Adrenal gland (tissue), 12 donors: Measurements from ENCODE around the gene IGF2. TPM values are rescaled to one million over a fixed set of nuclear protein-coding genes. Genes with fewer than 3 reads are reported as not detected.

Source experiments
- DNase-seq, 7 donors: peaks; one replicate each; pipeline ENCODE4 v3.0.0-alpha.2; 2019 to 2020
- H3K27ac ChIP-seq, 5 donors: fragments of 200-600 bp; sonication (generic) in 4 of 5; 1 replicate in 3 of 5; 2 replicates in 2 of 5; pipeline versions ENCODE4 v1.5.1 to v1.8.0; 2016 to 2020; ENCODE audit warnings: mild to moderate bottlenecking in 1 of 5
- H3K27me3 ChIP-seq: fragments of 200-600 bp; 2 replicates; pipeline ENCODE4 v1.8.0; 2021
- H3K36me3 ChIP-seq, 2 donors: fragments of 200-600 bp; replicated peaks in 1 of 2; 1 replicate in 1 of 2; 2 replicates in 1 of 2; pipeline versions ENCODE4 v1.5.1 to v1.8.0; 2018 to 2022
- H3K4me1 ChIP-seq, 2 donors: fragments of 200-600 bp; replicated peaks in 1 of 2; 1 replicate in 1 of 2; 2 replicates in 1 of 2; pipeline versions ENCODE4 v1.5.1 to v1.8.0; 2018 to 2021
- H3K4me3 ChIP-seq, 4 donors: fragments of 200-600 bp; sonication (generic) in 3 of 4; one replicate each; pipeline ENCODE4 v1.5.1; 2016 to 2018
- H3K9me3 ChIP-seq, 3 donors: fragments of 200-600 bp; sonication (generic) in 1 of 3; replicated peaks in 1 of 3; 1 replicate in 2 of 3; 2 replicates in 1 of 3; pipeline versions ENCODE4 v1.5.1 to v1.8.0; 2016 to 2021
- POLR2A ChIP-seq, 2 donors: fragments of 450-650 bp; IDR thresholded peaks; one replicate each; pipeline ENCODE4 v1.6.1; 2017; ENCODE audit warnings: antibody characterized with exemption in 2 of 2, mild to moderate bottlenecking in 2 of 2, moderate library complexity in 1 of 2
- WGBS, 4 donors: extraction: QIAGEN DNeasy Blood & Tissue Kit in 2 of 4; methylation state at CpG; one replicate each; pipeline versions ENCODE4 v1.1.5 to v1.1.7; 2013 to 2017; 5-methylcytosine and 5-hydroxymethylcytosine counted together
- intact Hi-C, 2 donors: fragments of 100-400 bp; cut with DNase I; formaldehyde crosslinking; loops; one replicate each; pipeline versions ENCODE4 v1.14.1 to v1.15.0; 2022 to 2023
- polyA plus RNA-seq, 3 donors: library from polyadenylated mRNA; stranded (reverse); fragments of 200-250 nt in 2 of 3; fragments of 350-450 nt in 1 of 3; fragmentation: Illumina TruSeq in 1 of 3; extraction: RNeasy Lipid Tissue Mini Kit (QIAGEN cat#74804) in 1 of 3; gene quantifications; one replicate each; pipeline ENCODE4 v1.2.3, GENCODE V29; 2013 to 2014
- total RNA-seq, 9 donors: library from RNA; depleted of rRNA in 4 of 9; stranded (reverse); fragments of >200 nt in 4 of 9; fragments of 120-200 nt in 1 of 9; fragmentation: NEBNext Ultra II Directional in 1 of 9; extraction: Animal tissue kit (Norgen Biotek cat#: 25700) in 1 of 9; gene quantifications; one replicate each; pipeline versions ENCODE4 v1.1.0 to v1.2.4, GENCODE V29; 2013 to 2023
- TF ChIP-seq, protein P1 (sequence below), 6 experiments: fragments of 450-650 bp in 4 of 6; fragments of 200-600 bp in 2 of 6; sonication (generic) in 1 of 6; IDR thresholded peaks; 1 replicate in 5 of 6; 2 replicates in 1 of 6; pipeline versions ENCODE4 v1.5.1 to v1.8.0; 2016 to 2021; ENCODE audit warnings: antibody characterized with exemption in 6 of 6, mild to moderate bottlenecking in 2 of 6, moderate library complexity in 1 of 6
- donor health status: healthy with polysubstance abuse.
- donor health status: Bipolar disorder and iron deficiency.
- donor health status: DM: yes; HTN: yes; CAD: no.
- donor health status: DM: no; HTN: no; CAD: no.
- donor health status: DM: no; HTN: no; CAD: no.
- donor health status: DM: yes; HTN: yes; CAD: no.

The IGF2 gene
- total and polyA plus RNA-seq, 12 donors: 41.8 to 693 (median 119) TPM

DNA sequence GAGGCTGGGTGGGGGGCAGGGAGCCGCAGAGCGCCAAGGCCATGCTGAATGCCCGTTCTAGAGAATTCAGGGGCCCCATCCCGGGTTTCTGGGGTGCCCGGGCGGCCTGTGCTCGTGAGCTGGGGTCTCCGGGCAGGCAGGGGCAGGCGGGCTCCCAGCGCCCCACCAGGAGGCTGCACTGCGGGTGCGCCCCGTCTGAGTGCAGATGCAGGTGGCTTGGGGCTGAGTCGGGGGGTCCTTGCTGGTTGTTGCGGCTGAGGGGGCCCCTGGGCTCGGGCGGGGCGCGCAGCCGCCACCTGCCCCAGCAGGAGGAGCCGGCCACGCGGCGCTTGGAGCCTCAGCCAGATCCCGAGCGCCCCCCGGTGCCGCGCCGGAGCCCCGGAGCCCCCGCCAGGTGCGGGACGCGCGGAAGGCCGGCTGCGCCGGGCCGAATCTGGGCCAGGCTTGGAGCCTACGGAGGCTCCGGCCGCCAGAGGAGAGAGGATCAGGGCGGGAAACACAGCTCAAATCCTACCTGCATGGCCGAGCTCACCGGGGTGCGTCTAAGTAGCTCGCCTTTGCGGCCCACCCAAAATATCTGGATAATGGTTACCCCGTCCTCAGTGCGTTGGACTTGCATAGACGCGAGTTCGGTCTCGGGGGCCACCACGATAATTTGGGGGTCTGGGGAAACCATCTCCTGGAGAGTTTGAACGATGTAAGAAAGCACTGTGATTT lies 590 bp upstream of the IGF2 start:
- DNase-seq: peak in 1 of 7 donors; percentile 50
- Histone ChIP-seq H3K27ac (no peak overlapping the region), H3K4me1 (no peaks in the 10 kb centered on the region), H3K27me3 (peaks cover 61% of the 10 kb centered on the region), H3K9me3 (no peaks in the 10 kb centered on the region), H3K36me3 (no peaks in the 10 kb centered on the region), H3K4me3 (peak overlapping the region in 1 of 4 donors; percentile 52)
- intact Hi-C loops: no loop called here
- no peak for TF ChIP-seq POLR2A (IDR thresholded peaks at IDR 0.05)
- TF ChIP-seq, protein P1, sequence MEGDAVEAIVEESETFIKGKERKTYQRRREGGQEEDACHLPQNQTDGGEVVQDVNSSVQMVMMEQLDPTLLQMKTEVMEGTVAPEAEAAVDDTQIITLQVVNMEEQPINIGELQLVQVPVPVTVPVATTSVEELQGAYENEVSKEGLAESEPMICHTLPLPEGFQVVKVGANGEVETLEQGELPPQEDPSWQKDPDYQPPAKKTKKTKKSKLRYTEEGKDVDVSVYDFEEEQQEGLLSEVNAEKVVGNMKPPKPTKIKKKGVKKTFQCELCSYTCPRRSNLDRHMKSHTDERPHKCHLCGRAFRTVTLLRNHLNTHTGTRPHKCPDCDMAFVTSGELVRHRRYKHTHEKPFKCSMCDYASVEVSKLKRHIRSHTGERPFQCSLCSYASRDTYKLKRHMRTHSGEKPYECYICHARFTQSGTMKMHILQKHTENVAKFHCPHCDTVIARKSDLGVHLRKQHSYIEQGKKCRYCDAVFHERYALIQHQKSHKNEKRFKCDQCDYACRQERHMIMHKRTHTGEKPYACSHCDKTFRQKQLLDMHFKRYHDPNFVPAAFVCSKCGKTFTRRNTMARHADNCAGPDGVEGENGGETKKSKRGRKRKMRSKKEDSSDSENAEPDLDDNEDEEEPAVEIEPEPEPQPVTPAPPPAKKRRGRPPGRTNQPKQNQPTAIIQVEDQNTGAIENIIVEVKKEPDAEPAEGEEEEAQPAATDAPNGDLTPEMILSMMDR (IDR thresholded peaks at IDR 0.05): no peak
- 2 to 4% (median 3%) methylated on average over 16 to 57 of the region's 57 CpGs for WGBS, 4 donors

GRCh38 chr11:2138431-2139122 lies 612 bp downstream of the IGF2 start:
- Histone ChIP-seq H3K4me1 (no peaks in the 10 kb centered on the region), H3K27me3 (peaks cover 63% of the 10 kb centered on the region), H3K9me3 (no peaks in the 10 kb centered on the region), H3K36me3 (no peaks in the 10 kb centered on the region), H3K27ac (peak overlapping the region in 1 of 5 donors; percentile 65), H3K4me3 (peak overlapping the region in 1 of 4 donors; percentile 52)
- 1 to 3% (median 2%) methylated on average over 13 to 64 of the region's 68 CpGs for WGBS, 4 donors
- peak in 1 of 7 donors; percentile 58 for DNase-seq
- TF ChIP-seq, protein P1 (IDR thresholded peaks at IDR 0.05): no peak
- TF ChIP-seq POLR2A (IDR thresholded peaks at IDR 0.05): no peak
- intact Hi-C loops: no loop called here

- no peaks in the 10 kb centered on the region for H3K36me3 ChIP-seq
- TF ChIP-seq, protein P1 (IDR thresholded peaks at IDR 0.05): no peak
- no peak for TF ChIP-seq POLR2A (IDR thresholded peaks at IDR 0.05)
- intact Hi-C loops: no loop called here
- peak overlapping the region in 1 of 4 donors; percentile 52 for H3K4me3 ChIP-seq
- H3K4me1 ChIP-seq: no peaks in the 10 kb centered on the region
- 0 to 2% (median 1%) methylated on average over 9 to 44 of the region's 44 CpGs for WGBS, 4 donors
- H3K9me3 ChIP-seq: no peaks in the 10 kb centered on the region
- peaks cover 64% of the 10 kb centered on the region for H3K27me3 ChIP-seq
- H3K27ac ChIP-seq: peak overlapping the region in 2 of 5 donors; percentile 41 to 65
- DNase-seq: no peak
These were observed 1.1 kb downstream of the IGF2 start for GRCh38 chr11:2138068-2138430.

- intact Hi-C loops: no loop called here
- H3K27ac ChIP-seq: peak overlapping the region in 2 of 5 donors; percentile 41 to 65
- DNase-seq: peak in 6 of 7 donors; percentile 42 to 80 (median 49)
These were observed 1.8 kb downstream of the IGF2 start for GRCh38 chr11:2137202-2138067.

More at GRCh38 chr11:2137202-2138067, 1.8 kb downstream of the IGF2 start:
- Histone ChIP-seq H3K4me1 (no peaks in the 10 kb centered on the region), H3K27me3 (peaks cover 59% of the 10 kb centered on the region), H3K4me3 (peak overlapping the region in 1 of 4 donors; percentile 52), H3K36me3 (no peaks in the 10 kb centered on the region), H3K9me3 (no peaks in the 10 kb centered on the region)
- 1 to 2% (median 2%) methylated on average over 12 to 50 of the region's 50 CpGs for WGBS, 4 donors
- TF ChIP-seq, protein P1 (IDR thresholded peaks at IDR 0.05): no peak
- TF ChIP-seq POLR2A (IDR thresholded peaks at IDR 0.05): no peak
